ENCODE data around the gene STIP1.
A peak's percentile ranks its signal among the peaks of the same experiment; 100 is the strongest.

The STIP1 gene

GRCh38 chr11:64235437-64236161 is 49.6 kb downstream of the STIP1 start:
- TF ChIP-seq, protein P1, sequence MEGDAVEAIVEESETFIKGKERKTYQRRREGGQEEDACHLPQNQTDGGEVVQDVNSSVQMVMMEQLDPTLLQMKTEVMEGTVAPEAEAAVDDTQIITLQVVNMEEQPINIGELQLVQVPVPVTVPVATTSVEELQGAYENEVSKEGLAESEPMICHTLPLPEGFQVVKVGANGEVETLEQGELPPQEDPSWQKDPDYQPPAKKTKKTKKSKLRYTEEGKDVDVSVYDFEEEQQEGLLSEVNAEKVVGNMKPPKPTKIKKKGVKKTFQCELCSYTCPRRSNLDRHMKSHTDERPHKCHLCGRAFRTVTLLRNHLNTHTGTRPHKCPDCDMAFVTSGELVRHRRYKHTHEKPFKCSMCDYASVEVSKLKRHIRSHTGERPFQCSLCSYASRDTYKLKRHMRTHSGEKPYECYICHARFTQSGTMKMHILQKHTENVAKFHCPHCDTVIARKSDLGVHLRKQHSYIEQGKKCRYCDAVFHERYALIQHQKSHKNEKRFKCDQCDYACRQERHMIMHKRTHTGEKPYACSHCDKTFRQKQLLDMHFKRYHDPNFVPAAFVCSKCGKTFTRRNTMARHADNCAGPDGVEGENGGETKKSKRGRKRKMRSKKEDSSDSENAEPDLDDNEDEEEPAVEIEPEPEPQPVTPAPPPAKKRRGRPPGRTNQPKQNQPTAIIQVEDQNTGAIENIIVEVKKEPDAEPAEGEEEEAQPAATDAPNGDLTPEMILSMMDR (conservative IDR thresholded peaks at IDR 0.05; ENCODE audit: low read depth, low read length), result no peak
- no peaks in the 10 kb centered on the region for H3K27me3 ChIP-seq (ENCODE audit: insufficient read depth, low read depth)
- no peak overlapping the region for H3K27ac ChIP-seq
- peak overlapping the region; percentile 25; the same call in 1 of the 2 replicates for H3K9ac ChIP-seq
- H3K79me2 ChIP-seq (ENCODE audit: insufficient read depth, low read depth), result no peaks in the 10 kb centered on the region
- H2AFZ ChIP-seq (ENCODE audit: low read depth), result no peak overlapping the region
- peaks cover 29% of the 10 kb centered on the region for H3K4me1 ChIP-seq (ENCODE audit: low read depth, poor library complexity, severe bottlenecking)
- H3K4me3 ChIP-seq (IDR thresholded peaks at IDR 0.05; ENCODE audit: insufficient read depth, low read depth, low read length), result peak overlapping the region; percentile 40
- no peaks in the 10 kb centered on the region for H4K20me1 ChIP-seq (ENCODE audit: insufficient read depth)
- peak overlapping the region; percentile 88 for H3K4me2 ChIP-seq
- no peaks in the 10 kb centered on the region for H3K36me3 ChIP-seq (ENCODE audit: insufficient read depth)

- Histone ChIP-seq H3K27me3 (ENCODE audit: insufficient read depth, low read depth) (no peaks in the 10 kb centered on the region), H3K79me2 (ENCODE audit: insufficient read depth, low read depth) (peaks cover 8% of the 10 kb centered on the region; the same call in 1 of the 2 replicates), H3K27ac (no peak overlapping the region), H3K36me3 (ENCODE audit: insufficient read depth) (no peaks in the 10 kb centered on the region), H3K4me2 (no peak overlapping the region), H2AFZ (ENCODE audit: low read depth) (no peak overlapping the region), H4K20me1 (ENCODE audit: insufficient read depth) (no peaks in the 10 kb centered on the region), H3K4me1 (ENCODE audit: low read depth, poor library complexity, severe bottlenecking) (peaks cover 24% of the 10 kb centered on the region), H3K4me3 (IDR thresholded peaks at IDR 0.05; ENCODE audit: insufficient read depth, low read depth, low read length) (no peak overlapping the region), H3K9ac (no peak overlapping the region)
- TF ChIP-seq, protein P1 (conservative IDR thresholded peaks at IDR 0.05; ENCODE audit: low read depth, low read length), result no peak
Measured at GRCh38 chr11:64237484-64237951, 51.5 kb downstream of the STIP1 start.

DNA sequence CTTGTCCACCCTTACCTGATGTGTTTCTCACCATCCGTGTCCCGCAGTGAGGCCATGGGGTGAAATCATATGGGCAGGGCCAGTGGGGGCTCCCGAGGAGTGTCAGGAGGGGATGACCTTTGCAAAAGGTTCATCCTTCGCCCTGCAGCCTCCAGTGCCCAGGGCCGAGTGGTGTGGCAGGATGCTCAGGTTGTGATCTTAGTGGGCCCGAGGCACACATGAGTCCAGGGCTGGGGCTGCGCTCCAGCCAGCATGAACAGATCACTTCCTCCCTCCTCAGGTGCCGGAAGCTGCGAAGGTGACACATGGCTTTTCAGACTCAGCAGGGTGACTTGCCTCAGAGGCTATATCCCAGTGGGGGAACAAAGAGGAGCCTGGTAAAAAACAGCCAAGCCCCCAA is 52.1 kb downstream of the STIP1 start:
- Histone ChIP-seq H3K36me3 (ENCODE audit: insufficient read depth) (no peaks in the 10 kb centered on the region), H3K4me1 (ENCODE audit: low read depth, poor library complexity, severe bottlenecking) (peaks cover 30% of the 10 kb centered on the region)

GRCh38 chr11:64238999-64239398 is 53.0 kb downstream of the STIP1 start:
- Histone ChIP-seq H3K4me3 (IDR thresholded peaks at IDR 0.05; ENCODE audit: insufficient read depth, low read depth, low read length) (no peak overlapping the region), H3K27me3 (ENCODE audit: insufficient read depth, low read depth) (no peaks in the 10 kb centered on the region), H3K79me2 (ENCODE audit: insufficient read depth, low read depth) (peaks cover 14% of the 10 kb centered on the region; the same call in 1 of the 2 replicates), H3K9ac (no peak overlapping the region), H4K20me1 (ENCODE audit: insufficient read depth) (no peaks in the 10 kb centered on the region), H2AFZ (ENCODE audit: low read depth) (no peak overlapping the region), H3K4me2 (no peak overlapping the region), H3K27ac (no peak overlapping the region), H3K4me1 (ENCODE audit: low read depth, poor library complexity, severe bottlenecking) (peaks cover 31% of the 10 kb centered on the region), H3K36me3 (ENCODE audit: insufficient read depth) (peaks cover 4% of the 10 kb centered on the region; the same call in 1 of the 2 replicates)
- TF ChIP-seq, protein P1 (conservative IDR thresholded peaks at IDR 0.05; ENCODE audit: low read depth, low read length), result no peak

More for the DNA sequence above, 52.1 kb downstream of the STIP1 start:
- H3K27me3 ChIP-seq (ENCODE audit: insufficient read depth, low read depth), result no peaks in the 10 kb centered on the region
- H3K4me2 ChIP-seq, result no peak overlapping the region
- no peaks in the 10 kb centered on the region for H4K20me1 ChIP-seq (ENCODE audit: insufficient read depth)
- no peak overlapping the region for H3K4me3 ChIP-seq (IDR thresholded peaks at IDR 0.05; ENCODE audit: insufficient read depth, low read depth, low read length)
- H3K79me2 ChIP-seq (ENCODE audit: insufficient read depth, low read depth), result peaks cover 10% of the 10 kb centered on the region; the same call in 1 of the 2 replicates
- no peak overlapping the region for H3K27ac ChIP-seq
- TF ChIP-seq, protein P1 (conservative IDR thresholded peaks at IDR 0.05; ENCODE audit: low read depth, low read length), result no peak
- H2AFZ ChIP-seq (ENCODE audit: low read depth), result no peak overlapping the region
- H3K9ac ChIP-seq, result no peak overlapping the region
